Thyroid gland (tissue), 4 donors: ENCODE measurements around the gene SCO2.

Source experiments
- CTCF ChIP-seq, 6 experiments: fragments of 200-600 bp in 3 of 6; fragments of 450-650 bp in 3 of 6; sonication (generic) in 3 of 6; IDR thresholded peaks; one replicate each; pipeline ENCODE4 v1.5.1; 2016 to 2019; ENCODE audit warnings: antibody characterized with exemption in 6 of 6, mild to moderate bottlenecking in 2 of 6, inconsistent platforms in 1 of 6, moderate library complexity in 1 of 6
- POLR2A ChIP-seq, 2 donors: fragments of 450-650 bp; IDR thresholded peaks; one replicate each; pipeline ENCODE4 v1.6.1; 2017; ENCODE audit warnings: antibody characterized with exemption in 2 of 2, mild to moderate bottlenecking in 2 of 2, moderate library complexity in 1 of 2

DNA sequence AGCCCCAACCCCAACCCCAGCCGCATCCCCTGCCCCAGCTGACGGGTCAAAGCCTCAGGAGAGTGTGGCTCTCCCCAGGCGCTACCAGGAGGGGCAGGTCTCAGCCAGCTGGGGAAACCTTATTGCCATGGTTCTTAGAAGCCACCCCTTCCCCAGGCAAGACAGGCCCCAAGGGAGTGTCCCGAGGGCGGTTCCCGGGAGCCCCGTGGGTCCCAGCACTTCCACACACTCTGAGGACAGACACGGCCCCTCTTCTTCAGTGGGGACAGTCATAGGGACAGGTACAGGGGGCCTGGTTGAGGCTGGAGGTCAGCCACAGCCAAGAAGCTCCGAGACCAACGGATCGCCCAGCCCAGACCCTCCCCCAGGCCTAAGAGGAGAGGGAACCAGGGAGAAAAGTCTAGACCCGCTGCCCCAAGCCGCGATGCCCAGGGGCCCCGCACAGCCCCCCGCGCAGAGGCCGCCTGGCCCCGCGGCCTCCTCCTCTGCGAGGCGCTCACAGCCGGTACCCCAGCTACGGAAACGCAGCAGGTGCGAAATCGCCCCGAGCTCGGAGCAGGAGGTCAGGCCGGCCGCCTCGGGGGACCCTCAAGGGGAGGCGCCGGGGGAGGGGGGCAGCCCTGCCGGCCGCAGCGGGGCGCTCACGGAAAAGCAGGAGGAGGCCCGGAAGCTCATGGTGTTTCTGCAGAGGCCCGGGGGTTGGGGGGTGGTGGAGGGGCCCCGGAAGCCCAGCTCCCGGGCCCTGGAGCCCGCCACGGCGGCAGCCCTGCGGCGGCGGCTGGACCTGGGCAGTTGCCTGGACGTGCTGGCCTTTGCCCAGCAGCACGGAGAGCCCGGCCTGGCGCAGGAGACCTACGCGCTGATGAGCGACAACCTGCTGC lies 22.9 kb upstream of the SCO2 start:
- TF ChIP-seq CTCF (IDR thresholded peaks at IDR 0.05) (no peak), POLR2A (IDR thresholded peaks at IDR 0.05) (no peak)
